Globus pallidus (tissue), 1 donor: ENCODE data around the gene PEX10.
"Not testable (repeated sequence)": the region's sequence is repeated elsewhere in the genome, so short reads cannot be mapped to it uniquely, and the experiment has no call there.

Source experiments
- DNase-seq: peaks from one replicate; pipeline ENCODE4 v3.0.0-alpha.2; 2015; ENCODE audit warnings: low spot score

The PEX10 gene

DNA sequence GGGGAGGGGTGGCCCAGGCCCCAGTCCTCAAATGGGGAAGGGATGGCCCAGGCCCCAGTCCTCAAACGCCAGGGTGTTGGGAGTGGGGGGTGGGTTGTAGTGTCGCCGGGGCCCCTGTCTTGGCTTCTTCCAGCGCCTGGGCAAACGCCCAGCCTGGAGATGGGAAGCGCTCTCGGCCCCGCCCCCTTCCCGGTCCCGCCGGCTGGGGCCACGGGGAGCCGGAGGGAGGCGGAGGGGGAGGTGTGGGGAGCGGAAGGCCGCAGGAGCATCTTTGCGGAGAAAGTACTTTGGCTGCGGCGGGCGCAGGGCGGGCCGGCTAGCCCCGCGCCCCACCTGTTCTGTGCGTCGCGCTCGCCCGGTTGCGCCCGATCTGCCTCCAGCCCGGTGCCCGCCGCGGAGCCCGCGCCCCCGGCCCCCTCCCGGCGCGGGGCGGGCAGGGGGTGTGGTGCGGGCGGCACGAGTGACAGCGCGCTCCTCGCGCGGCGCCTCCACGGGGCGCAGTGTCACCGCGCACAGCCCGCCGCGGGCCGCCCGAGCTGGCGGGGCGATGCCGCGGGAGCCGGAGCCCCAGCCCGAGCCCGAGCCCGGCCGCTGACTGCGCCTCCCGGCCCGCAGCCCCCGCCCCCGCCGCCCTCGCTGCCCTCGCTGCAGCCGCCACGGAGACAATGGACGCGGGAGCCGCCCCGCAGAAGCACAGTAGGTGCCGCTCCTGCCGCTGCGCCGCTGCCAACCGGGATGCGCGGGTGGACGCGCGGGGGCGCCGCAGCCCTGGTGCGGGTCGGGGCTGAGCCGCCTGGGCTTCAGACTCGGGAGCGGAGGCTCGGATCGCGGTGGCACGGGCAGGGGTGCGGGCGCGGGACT, 31.1 kb upstream of the PEX10 start:
- DNase-seq: peak; percentile 71

GRCh38 chr1:2442661-2443060, 30.3 kb upstream of the PEX10 start:
- DNase-seq: no peak

- no peak for DNase-seq
Observed at GRCh38 chr1:2441746-2442145, 29.4 kb upstream of the PEX10 start.

DNA sequence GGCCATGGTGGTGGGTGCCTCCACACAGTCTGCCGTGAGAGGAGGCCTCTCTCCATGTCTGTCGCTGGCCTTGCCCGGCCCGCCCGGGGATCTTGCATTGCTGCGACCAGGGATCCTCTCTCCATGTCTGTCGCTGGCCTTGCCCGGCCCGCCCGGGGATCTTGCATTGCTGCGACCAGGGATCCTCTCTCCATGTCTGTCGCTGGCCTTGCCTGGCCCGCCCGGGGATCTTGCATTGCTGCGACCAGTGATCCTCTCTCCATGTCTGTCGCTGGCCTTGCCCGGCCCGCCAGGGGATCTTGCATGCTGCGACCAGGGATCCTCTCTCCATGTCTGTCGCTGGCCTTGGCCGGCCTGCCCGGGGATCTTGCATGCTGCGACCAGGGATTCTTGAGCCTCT, 28.0 kb upstream of the PEX10 start:
- not testable (repeated sequence) for DNase-seq

GRCh38 chr1:2439369-2439768, 27.0 kb upstream of the PEX10 start:
- no peak for DNase-seq

DNA sequence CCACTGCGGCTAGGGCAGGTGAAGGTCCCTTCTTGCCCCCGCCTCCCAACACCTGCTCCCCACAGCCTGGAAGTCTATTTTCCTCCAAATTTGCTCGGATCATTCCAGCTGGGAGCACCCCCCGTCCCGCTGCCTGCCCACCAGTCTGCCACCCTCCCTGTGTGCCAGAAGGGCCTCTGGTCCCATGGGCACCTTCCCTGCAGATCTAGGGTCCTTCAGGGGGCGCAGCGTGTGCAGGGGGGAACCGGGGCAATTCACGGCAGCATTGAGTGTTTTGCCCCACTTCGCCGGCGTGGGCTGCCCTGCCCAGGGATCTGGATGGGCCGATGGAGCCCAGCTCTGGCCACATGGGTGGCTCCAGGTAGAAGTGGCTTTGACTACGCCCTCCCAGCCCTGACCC, 26.3 kb upstream of the PEX10 start:
- DNase-seq: no peak

- no peak for DNase-seq
Observed at GRCh38 chr1:2438038-2438437, 25.7 kb upstream of the PEX10 start.

DNA sequence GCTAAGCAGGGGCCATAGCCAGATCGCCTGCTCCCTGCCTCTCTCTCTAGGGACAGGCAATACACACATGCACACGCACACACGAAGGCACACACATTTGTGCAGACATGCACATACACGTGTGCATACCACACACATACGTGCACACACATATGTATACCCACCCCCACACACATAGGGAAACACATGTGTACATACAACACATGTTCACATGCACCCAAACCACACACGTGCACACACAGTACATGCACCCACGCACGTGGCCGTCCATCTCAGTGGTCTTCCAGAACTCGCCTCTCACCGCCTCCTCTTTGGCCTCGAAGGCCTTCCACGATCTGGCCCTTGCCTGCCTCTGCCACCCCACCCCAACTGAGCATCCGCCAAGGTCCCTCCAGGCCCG, 25.3 kb upstream of the PEX10 start:
- DNase-seq: no peak

DNA sequence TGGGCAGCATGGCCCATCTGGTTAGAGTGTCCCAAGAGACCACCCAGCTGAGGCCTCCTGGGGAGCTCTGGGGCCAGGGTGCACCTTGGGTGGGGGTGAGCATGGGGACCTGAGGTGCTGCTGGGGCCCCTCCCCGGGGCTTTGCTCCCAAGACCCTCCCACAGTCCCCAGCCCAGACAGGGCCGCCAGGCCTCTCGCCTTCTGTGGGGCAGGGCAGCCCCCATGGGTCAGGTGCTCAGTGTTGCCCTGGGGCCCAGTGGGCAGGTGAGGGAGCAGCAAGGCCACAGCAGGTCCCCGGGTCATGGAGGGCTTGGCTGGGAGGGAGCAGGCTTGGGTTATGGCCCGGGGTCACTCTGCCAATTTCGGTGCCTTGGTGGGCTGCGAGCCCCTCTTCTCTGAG, 24.5 kb upstream of the PEX10 start:
- DNase-seq: no peak

DNA sequence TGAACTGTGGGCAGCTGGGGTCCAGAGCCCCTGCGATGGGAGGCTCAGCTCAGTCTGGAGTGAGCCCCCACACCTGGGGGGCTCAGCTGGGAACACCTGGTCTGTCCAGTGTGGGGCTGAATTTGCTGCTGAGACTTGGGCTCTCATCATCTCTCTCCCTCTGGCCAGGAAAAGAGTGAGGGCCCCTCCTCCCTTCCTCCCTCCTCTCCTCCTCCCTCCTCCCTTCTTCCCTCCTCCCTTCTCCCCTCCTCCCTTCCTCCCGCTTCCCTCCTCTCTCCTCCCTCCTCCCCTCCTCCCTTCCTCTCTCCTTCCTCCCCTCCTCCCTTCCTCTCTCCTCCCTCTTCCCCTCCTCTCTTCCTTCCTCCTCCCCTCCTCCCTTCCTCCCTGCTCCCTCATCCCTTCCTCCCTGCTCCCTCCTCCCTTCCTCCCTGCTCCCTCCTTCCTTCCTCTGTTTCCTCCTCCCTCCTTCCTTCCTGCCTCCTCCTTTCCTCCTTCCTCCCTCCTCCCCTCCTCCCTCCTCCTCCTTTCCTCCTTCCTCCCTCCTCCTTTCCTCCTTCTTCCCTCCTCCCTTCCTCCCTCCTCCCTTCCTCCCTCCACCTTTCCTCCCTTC, 23.5 kb upstream of the PEX10 start:
- DNase-seq: no peak

DNA sequence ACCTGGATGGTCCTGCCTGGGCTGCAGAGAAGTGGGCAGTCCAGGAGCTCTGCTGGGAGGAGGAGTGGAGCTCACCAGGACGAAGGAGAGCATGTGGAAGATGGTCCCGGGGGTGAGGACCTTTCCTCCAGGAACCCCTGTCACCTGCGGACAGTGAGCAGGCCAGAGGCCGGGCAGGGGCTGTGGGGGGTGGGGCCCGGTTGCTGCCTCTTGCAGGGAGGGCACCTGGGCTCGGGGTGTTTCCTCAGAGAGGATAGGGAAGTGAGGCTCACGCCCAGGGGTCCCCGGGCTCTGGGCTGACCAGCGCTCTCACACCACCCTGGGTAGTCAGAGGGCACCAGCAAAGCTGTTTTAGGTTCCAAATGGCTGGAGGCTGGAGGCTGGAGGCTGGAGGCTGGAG, 22.7 kb upstream of the PEX10 start:
- DNase-seq: no peak

GRCh38 chr1:2433936-2434655, 21.7 kb upstream of the PEX10 start:
- no peak for DNase-seq

DNA sequence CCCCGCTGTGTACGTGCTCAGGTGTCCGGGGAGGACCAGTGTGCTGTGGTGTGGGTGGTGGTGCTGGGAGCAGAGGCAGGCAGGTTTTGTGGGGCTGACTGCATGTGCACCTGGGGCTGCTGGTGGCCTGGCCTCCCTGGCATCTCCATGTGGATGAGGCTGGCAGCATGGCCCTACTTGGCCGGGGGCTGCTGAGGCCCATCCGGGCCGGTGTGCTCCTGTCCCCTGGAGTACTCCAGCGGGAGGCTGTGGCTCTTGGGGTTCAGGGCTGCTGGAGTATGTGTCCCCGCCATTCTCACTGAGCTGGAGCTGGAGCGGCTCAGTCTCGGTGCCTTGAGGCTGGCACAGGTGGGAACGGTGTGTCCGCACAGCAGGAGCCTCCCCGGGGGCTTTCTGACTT, 20.8 kb upstream of the PEX10 start:
- no peak for DNase-seq

DNA sequence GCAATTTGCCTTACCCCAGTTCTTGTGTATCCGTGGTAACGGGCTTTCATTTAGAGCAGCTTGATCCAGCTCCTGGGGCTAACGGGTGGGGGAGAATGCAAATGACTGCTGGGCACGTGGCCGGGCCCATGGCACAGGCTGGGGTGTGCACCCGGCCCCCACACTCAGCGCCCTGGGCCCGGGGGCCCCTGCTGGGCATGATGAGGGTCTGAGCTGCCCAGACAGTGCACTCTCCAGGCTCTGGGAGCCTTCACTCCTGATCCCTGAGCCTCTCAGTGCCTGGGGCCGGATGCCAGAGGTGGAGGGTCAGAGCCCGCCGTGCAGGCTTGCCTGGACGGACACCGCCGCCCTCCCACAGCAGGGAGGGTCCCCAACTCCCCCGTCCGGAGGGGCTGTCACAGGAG, 20.1 kb upstream of the PEX10 start:
- DNase-seq: no peak

- no peak for DNase-seq
Observed at GRCh38 chr1:2431518-2431917, 19.2 kb upstream of the PEX10 start.

- DNase-seq: no peak
Observed at GRCh38 chr1:2431103-2431502, 18.7 kb upstream of the PEX10 start.

- DNase-seq: no peak
Observed at GRCh38 chr1:2430592-2430973, 18.2 kb upstream of the PEX10 start.

DNA sequence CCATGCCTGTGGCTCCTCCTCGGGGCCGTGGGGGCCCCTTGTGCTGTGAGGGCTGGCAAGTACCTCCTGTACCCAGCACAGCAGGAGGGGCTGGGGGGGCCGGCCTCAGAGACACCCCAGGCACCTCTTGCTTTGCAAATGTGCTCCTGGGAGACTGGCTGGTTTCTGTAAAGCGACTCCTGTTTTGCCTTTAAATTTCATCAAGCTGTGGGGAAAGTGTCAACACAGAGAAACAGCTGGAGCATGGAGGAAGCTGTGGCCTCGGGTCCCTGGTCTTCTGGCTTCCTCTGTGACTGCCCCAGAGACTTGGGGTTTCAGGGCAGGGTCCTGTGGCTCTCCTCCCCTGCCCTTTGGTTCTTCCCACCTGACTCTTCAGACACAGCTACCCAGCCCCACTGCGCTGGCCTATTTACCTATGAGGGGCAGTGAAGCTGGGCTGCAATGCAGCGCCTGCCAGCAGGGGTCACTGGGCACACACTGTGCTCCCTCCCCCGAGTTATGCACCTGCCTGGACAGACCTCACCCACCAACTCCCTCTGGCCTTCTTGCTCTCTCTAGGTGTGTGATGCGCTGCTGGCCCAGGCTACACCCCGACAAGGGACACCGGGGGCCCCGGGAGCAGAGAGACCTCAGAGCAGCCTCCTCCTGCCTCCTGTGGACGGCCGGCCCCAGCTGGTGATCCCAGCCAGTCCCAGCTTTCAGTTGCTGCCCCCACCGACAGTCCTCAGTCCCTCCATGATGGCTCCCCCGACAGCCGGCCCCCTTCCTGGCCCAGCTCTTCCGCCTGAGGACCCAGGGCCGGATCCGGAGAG, 17.6 kb upstream of the PEX10 start:
- DNase-seq: no peak

GRCh38 chr1:2428490-2428889, 16.1 kb upstream of the PEX10 start:
- DNase-seq: no peak

GRCh38 chr1:2427976-2428375, 15.6 kb upstream of the PEX10 start:
- DNase-seq: no peak

DNA sequence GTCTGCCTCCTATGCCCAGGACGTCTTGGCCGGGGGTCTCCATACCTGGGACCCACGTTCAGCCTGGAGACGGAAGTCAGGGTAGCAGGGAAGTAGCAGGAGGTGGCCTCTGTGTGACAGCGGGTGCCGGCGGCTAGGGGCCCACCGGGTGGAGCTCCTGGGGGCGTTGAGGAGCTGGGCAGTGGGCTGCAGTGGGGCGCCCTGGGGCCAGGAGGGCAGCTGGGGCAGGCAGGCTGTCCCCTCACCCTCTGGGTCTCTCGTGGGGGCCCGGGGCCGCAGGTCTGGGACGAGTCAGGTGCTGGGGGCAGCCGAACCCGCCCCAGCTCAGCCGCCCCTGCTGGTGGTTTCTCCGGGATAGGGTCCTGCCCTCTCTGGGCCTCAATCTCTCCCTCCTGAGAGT, 14.7 kb upstream of the PEX10 start:
- DNase-seq: no peak

DNA sequence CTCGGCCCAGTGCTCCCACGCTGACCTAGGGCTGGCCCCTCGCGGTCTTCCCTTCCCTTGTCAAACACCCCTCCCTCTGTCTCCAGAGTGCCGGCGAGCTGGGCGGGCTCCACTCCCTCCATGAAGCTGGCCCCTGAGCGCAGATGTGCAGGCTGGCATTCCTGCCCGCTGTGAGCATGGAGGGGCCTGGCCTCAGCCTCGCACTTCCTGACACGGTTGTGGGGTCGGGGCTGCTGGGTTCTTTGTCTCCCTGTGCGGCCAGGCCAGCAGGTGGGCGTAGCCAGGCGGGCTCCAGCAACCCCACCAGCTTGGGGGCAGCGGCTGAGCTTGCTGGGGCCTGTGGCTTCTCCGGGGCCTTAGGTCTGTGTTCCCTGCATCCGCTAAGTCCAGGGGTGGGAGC, 14.2 kb upstream of the PEX10 start:
- no peak for DNase-seq
